Stimulated activated CD4-positive, alpha-beta T cell treated with anti-CD3 and anti-CD28 coated beads, Interleukin-1b, Interleukin-23, amount 100 ng/mL, for 1 hour (primary cell): ENCODE measurements around the gene C14orf132.

Experiments
- DNase-seq, 2 donors: peaks; one replicate each; pipeline ENCODE4 v3.0.0-alpha.2; 2020; ENCODE audit warnings: low read depth in 2 of 2

C14orf132 gene

DNA sequence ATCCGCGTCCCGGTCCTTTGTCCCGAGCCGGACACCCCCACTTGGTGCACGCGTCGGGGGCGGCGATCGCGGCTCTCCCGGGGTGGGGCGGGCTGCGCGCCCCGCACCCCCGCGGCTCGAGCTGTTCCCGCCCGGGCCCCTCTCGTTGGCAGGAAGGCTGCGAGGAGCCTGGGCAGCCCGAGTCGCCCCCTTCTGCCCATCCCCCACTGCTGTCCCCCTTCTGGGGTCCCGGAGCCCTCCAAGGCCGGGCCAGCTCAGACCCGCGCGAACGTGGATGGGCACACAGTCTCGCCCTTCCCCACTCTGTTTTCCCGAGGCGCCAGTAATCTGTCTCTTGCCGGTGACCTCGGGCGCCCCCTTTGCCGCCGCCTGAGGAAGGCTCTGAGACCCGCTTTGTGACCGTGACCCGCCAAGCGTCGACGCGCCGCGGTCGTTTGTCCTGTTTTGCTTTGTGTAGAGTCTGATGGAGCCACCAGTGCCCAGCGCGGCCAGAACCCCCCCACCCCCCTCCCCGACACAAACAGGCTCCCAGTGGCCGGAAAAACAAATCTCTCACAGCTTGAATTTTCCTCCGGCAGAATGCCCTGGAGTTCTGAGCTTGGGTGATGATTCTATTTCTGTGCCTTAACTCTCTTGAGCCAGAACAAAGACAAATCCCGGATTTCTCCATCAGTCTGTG is 610 bp downstream of the C14orf132 start:
- no peak for DNase-seq

DNA sequence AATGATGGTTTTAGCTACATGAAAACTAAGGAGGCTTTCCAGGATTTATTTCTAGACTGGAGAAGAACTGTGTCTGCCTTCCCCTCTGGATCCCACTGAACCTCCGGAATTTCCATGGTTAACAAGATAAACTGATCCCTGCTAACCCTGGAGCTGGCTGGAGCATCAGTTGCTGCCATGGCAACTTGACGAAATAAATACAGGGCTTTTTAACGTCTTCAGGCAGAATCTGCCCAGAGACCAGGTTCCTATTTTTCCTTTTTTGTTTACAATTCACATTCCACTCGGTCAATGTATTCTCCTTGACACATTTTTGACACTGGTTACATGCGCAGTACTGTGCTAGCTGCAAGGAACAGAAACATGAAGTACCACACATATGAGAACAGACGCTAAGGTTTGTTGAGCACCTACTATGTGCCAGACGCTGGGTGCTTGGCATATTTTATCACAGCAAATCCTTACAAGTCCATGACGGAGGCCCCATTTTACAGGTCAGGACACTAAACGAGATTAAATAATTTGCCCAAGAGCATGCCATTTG is 1.7 kb downstream of the C14orf132 start:
- no peak for DNase-seq

DNA sequence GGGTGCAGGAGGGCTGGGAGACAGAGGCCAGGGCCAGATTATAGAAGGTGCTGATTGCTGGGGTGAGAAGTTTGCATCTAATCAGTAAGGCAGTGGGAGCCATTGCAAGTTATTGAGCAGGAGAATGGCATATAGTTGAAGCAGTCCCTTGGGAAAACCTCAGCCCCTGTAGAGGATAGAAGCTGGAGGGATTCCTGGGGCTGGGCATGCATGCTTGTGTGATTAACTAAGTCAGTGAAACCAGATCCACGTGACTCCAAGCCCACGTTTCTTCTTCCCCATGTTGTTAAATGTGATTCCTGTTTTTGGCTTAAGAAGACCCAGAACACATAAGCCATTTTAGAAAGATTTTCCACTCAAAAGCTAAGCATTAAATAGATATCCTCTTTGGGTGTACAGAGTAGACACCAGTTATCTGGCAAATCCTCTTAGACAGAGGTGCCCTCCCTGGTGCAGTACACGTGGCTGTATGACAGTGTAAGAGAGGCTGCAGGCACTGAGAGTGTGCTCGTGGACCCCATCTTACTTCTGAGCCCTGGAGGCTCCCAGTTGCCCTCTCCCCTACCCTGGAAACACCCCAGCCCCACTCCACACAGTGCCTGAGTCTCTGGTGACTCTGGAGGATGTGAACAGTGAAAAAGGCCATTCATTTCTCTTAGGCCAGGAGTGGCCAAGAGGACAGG is 3.2 kb downstream of the C14orf132 start:
- DNase-seq, result no peak

DNA sequence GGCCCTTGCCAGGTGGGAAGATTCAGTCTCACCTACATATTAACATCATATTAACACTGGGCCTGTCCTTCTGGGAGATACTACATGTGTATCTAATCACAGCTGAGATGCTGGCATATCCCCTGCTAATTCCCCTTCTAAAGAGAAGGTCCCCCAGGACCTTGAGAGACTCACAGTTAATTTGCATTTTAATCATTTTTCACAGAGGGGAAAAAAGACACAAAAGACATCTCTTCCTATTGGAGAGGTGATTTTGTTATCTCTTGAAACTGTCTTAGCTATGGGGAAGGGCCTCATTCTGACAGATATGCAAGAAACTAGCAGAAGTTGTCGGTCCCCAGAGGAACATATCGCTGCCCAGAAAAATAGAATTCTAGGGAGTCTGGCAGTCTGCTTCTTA is 7.5 kb downstream of the C14orf132 start:
- DNase-seq, result no peak

DNA sequence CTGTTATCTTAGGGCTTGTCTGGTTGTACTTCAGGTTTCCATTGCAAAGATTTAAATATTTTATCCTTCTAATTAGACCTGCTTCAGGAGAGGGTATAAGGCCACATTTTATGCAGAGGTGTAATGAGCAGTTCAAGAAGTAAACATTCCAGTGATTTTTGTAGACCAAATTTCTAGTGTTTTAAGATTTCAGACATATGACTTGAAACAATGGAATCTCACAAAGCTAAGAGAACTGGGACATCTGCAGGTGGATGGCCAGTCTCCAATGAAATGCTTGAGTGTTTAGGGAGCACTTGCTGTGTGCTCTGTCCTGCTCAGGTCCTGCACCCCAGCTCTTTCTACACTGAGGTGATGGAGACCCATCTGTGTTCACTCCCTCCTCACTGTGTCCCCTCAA is 7.9 kb downstream of the C14orf132 start:
- DNase-seq, result no peak

DNA sequence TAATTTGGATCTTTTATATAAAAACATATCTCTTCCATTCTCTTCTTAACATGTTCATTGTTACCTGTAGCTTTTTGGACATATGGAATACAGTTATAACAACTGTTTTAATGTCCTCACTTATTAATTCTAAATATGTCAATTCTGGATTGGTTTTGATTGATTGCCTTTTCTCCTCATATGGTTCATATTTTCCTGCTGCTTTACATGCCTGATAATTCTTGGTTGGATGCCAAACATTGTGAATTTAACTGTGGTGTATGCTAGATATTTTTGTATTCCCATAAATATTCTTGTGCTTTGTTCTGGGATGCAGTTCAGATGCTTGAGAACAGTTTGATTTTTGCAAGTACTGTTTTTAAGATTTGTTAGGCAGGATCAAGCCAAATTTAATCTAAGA is 10.8 kb downstream of the C14orf132 start:
- no peak for DNase-seq

DNA sequence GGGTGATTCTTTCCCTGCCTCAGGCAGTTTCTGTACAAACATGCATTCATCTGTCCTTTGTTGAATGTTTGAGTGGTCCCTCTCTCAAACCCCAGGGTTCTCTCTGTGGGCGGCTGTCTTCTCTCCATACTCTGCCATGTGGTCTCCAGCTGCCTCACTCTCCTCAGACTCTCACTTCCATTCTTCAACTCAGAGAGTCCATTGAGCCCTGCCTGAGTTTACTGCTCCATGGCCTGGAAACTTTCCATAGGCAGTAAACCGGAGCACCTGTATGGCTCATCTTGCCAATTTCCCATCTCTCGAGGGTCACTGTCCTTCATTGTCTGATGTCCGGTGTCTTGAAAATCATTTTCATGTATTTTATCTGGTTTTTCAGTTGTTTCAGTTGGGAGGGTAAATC is 11.3 kb downstream of the C14orf132 start:
- no peak for DNase-seq

DNA sequence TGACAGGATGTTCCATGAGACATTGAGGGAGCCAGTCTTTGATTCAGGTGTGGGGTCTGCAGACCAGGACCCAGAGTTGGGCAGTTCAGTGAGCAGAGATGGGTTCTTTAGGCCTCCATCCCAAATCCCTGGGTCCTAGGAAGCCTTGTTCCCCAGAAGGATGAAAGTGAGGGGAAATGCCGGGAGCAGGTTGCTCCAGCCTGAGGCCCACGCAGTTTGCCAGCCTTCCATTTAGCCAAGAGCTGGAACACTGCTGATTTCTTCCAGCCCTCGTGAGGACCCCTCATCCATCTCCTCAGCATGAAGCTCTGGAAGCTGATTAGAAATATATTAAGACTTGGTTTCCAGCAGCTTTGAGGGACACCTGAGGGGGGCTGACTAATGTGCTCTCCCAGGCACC is 12.1 kb downstream of the C14orf132 start:
- no peak for DNase-seq

DNA sequence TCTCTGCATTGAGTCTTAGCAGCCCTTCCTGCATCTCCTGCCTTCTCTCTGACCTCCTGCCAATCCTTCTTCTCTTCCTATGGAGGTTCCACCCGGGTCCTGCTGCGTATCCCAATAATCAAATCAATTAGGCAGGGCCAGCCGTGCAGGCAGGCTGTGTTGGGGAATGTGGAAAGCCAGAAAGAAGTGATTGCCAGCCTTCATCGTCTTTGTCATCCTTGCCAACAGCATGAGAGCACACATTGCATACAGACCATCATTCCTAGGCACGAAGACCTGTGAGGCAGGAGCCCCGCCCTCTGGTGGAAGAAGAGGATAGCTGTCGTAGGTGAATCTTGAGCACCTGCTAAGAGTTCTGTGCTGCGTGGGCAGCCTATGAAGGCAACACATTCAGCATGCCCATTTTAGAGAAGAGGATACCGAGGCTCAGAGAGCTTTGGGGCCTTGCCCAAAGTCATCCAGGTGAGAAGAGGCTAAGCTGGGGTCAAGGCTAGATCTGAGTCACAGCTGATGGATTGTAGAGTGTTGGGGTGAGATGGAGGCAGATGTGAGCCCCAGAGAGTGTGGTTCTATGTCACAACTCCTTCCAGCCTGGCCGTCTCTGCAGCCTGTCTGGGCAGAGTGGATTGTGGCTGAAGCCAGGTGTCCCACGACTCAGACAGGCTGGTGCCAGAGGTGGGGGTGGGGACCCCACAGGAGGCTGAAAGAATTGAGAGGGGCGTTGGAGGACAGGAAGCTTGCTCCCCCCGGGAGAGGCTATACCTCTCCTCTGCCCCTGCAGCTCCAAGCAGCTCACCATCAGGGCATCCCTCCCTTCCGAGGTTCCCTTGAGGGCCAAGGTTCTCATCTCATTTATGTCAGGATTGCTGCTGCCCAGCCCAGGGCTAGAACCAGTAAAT is 12.7 kb downstream of the C14orf132 start:
- no peak for DNase-seq

DNA sequence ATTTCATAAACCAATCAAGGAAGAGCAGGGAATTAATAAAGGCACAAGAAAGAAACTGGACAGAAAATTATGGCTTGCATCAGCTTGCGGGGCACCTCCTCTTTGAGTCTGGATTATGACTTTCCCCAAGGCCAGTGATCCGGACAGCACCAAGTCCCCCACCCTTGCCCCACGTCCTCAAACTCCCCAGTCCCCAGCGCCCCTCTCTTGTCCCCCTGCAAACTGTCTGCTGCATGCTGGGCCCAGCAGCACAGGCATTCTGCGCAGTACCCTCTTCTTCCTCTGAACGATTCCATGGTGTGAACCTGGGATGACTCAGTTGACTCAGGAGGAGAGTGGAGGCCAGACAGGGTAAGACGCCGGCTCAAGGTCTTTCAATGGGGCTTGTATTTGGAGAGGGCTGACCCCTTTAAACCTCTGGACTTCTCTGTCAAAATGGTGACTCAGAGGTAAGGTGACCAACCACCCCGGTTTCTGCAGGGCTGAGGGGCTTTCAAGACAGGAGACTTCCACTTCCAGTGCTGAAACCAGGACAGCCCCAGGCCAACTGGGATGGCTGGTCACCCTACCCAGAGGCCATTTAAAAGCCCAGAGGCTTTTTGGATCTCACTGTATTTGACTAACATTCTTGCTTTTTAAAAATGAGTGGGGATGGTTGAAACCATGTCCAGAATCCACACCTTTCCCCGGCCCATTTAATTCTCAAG is 13.5 kb downstream of the C14orf132 start:
- DNase-seq, result no peak

DNA sequence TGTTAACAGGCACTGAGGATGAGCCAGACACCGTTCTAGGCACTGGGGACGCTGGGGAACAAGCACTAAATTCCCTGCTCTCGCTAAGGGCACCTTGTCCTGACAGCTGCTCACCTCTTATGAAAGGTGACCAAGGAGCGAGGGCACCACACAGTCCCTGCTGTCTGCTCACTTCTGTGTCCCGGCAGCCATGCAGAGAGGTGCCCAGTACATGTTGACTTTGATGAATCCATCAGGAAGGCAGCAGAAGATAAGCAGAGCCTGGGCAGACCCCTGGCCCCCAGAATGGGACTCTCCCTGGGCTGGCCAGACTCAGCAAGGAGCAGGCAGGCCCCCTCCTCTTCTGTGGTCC is 14.1 kb downstream of the C14orf132 start:
- DNase-seq, result no peak

DNA sequence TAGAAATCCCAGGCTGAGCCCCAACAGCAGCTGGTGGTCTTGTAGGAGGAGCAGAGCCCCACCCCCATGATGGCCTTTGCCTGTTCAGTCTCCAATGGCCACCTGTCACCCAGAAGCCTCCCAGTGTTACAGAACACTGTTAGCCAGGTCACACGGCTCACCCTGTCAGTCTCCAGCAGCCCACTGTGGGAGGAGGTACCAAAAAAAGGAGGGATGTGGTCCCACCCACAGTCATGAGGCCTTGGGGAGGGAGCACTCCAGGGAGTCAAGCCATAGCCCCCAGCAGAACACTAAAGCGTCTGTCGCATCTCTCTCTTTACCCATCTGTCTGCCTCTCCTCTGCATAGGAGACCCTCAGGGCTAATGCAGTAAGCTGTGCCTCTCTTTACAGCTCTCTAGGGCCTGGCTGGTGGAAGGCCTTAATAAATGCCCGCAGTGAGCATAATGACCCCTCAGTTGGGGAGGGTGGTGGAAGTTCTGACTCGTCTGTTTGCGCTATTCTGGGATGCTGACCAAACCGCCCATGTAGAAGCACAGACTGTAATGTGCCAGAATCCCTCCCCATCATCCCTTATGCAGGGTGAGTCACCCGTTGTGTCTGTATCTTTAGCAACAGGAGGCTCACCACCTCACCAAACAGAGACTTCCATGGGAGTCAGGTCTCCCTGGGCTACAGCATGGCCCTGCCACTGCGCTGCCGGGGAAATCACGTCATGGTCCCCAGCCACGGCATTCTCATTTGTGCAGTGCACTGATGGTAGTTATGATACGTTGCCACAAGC is 14.6 kb downstream of the C14orf132 start:
- no peak for DNase-seq

DNA sequence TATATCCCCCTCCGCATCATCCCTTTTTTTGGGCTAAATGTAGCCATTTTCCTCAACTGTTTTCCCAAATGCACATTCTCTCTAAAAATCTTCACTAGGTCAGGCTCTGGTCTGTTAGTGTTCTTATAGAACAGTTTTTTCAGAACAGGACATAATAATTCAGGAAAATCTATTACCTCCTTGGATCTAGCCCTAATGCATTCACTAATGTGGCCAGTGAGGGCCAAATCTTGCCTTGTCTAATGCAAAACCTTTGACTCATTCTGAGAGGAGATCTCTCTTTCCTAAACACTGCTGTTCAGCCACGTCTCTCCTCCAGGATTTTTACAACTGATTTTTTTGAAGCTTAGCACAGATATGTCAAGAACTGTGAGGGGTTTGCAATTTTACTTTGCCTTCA is 15.5 kb downstream of the C14orf132 start:
- DNase-seq, result no peak

DNA sequence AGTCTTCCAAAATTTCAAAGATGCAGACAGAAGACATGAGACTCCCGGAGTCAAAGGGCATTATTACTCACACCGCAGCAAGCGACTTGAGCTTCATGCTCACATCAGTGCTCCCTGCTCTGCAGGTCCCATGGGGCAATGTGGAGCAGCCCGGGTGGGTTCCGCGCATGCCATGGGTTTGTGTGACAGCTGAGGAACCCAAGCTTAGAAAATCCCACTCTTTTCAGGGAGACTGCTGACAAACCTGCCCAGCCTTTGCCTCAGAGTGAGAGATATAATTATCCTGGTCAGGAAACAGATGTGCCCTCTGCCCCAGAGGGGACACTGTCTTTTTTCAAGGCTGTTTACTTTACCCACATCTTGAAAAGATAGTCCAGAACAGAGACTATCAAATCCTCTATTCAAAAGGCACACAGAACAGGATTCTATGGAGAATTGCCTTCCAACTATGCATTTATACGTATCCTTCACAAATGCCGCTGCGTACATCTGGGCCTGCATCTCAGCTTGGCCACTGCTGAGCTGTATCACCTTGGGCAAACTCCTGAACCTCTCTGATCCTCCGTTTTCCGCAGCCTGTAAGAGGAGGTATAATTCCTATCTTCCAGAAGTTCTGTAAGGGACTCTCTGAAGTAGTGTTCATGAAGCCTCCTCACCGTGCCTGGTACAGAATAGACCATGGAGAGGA is 16.0 kb downstream of the C14orf132 start:
- no peak for DNase-seq

DNA sequence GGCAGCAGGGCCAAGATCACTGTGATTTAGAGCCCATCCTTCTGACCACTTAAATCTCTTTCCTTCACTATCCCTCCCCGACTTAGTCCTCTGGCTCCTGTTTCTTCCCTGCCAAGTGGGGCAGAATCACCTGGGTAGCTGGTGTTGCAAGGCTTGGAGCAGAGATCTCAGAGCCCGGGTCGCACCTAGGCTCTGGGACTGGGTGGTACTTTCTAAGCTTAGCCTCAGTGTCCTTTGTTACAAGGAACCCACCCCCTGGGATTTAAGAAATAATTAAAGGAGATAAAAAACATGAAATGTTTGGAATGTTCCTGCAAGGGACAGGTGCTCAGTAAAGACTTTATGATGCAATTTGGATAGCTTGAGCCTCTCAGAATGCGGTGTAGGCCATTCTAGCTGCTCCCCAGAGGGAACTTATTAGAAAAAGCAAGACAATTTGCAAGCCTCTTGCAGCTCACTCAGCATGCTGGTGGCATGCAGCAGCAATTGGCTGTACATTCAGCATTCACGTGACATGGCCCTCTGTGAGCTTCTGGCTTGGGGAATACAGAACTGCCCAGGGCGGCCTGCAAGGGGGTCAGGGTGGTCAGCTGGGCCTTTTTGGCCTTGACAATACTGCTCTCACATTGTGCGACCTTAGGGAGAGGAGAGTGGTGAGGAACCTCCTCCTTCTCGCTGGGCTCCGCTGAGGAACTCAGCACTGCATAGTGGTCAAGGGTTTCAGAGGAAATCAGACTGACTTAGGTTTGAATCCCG is 16.8 kb downstream of the C14orf132 start:
- no peak for DNase-seq

DNA sequence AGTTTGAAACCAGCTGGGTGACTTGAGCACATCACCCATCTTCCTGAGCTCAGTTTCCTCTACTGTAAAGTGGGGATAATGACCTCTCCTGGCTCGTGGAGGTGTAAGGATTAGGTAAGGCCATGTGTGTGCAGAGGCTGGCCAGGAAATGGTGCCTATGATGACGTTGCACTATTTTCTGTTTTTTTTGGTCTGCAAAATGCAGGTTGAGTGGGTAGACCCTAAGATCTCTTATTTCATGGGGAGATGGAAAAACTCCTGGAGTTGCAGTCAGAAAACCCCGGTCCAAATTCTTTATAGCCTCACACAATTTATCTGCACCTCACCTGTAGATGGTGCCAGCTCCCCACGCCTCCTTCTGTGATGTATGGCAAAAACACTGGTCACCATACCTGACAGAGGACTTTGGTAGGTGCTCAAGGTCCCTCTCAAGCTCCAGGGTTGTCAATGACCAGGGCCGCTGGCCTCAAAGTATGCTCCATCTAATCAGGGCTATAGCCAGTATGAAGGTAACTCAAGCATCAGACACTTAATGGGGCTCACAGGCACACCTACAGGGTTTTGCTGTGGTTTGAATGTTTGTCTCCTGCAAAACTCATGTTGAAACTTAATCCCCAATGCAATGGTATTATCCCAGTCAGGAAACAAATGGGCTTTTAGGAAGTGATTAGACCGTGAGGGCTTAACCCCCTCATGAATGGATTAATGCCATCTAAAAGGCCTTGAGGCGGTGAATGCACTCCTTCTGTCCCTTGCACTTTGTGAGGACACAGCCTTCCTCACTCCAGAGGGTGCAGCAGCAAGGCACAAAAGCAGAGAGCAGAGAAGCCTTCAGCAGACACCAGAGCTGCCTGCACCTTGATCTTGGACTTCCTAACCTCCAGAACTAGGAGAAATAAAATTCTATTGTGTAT is 17.6 kb downstream of the C14orf132 start:
- no peak for DNase-seq

DNA sequence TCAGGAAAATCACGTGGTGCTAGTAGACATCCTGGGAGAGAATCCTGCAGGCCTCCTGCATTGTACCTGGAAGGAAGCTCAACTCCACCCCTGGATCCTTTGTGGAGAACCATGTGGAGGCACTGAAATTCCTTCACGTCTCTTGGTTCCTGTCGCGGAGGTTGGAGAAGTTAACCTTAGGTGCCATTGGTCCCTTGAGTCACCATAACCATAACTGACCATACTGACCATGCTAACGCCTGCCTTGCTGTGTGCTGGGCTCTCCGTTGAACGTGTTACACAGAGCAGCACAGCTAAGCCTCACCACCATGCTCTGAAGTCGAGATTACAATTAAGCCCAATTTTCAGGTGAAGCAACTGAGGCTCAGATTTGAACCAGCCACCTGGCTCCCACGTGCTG is 18.6 kb downstream of the C14orf132 start:
- DNase-seq, result no peak

DNA sequence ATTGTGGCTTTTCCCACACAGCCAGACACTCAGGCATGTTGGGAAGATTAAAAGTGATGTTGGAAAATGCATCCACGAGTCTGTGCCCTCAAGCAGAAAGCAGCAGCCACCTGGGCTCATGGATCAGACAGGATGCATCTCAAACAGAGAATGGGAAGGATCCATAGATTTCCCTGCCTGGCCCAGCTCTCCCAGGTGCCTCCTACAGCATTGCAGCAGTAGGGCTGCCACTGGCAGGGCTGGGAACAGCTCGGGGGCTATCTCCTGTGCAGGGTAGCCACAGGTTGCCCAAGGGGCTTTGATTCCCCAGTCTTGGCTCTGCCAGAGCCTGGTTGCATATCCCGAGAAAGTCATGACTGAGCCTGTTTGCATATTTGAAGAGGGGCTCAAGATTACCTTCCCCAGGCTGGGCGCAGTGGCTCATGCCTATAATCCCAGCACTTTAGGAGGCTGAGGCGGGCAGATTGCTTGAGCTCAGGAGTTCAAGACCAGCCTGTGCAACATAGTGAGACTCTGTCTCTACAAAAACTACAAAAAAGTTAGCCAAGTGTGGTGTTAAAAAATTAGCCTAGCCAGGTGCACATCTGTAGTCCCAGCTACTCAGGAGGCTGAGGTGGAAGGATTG is 19.5 kb downstream of the C14orf132 start:
- DNase-seq, result no peak
